HG03103 (cell line): Measurements from ENCODE around the gene TMEM229B.

Experiments
- ATAC-seq: cut with Tn5 transposase; IDR thresholded peaks from one replicate; pipeline ENCODE4 v1.9.1; 2021; ENCODE audit warnings: low read depth; ENCODE audit not compliant: unreplicated experiment

Gene TMEM229B

GRCh38 chr14:67490196-67490595 lies 1.7 kb upstream of the TMEM229B start:
- ATAC-seq: no peak

GRCh38 chr14:67487332-67487731 lies 1.2 kb downstream of the TMEM229B start:
- no peak for ATAC-seq

- no peak for ATAC-seq
Measured at GRCh38 chr14:67486890-67487289, 1.6 kb downstream of the TMEM229B start.

GRCh38 chr14:67485501-67486095 lies 2.9 kb downstream of the TMEM229B start:
- ATAC-seq: no peak

GRCh38 chr14:67483579-67484285 lies 4.8 kb downstream of the TMEM229B start:
- no peak for ATAC-seq

- ATAC-seq: no peak
Measured at GRCh38 chr14:67482231-67483164, 6.0 kb downstream of the TMEM229B start.

- no peak for ATAC-seq
Measured at GRCh38 chr14:67480011-67480410, 8.5 kb downstream of the TMEM229B start.

- ATAC-seq: no peak
Measured at GRCh38 chr14:67478800-67479084, 9.8 kb downstream of the TMEM229B start.

- no peak for ATAC-seq
Measured at GRCh38 chr14:67477926-67478799, 10.4 kb downstream of the TMEM229B start.

GRCh38 chr14:67474366-67474765 lies 14.2 kb downstream of the TMEM229B start:
- ATAC-seq: no peak

GRCh38 chr14:67473290-67474082 lies 15.0 kb downstream of the TMEM229B start:
- ATAC-seq: no peak

GRCh38 chr14:67472726-67473125 lies 15.8 kb downstream of the TMEM229B start:
- no peak for ATAC-seq

- ATAC-seq: no peak
Measured at GRCh38 chr14:67469954-67470353, 18.6 kb downstream of the TMEM229B start.

GRCh38 chr14:67468378-67468730 lies 20.2 kb downstream of the TMEM229B start:
- no peak for ATAC-seq

- no peak for ATAC-seq
Measured at GRCh38 chr14:67467134-67467533, 21.4 kb downstream of the TMEM229B start.

- ATAC-seq: no peak
Measured at GRCh38 chr14:67464879-67465278, 23.6 kb downstream of the TMEM229B start.

- ATAC-seq: no peak
Measured at GRCh38 chr14:67464377-67464776, 24.1 kb downstream of the TMEM229B start.

- no peak for ATAC-seq
Measured at GRCh38 chr14:67463900-67464299, 24.6 kb downstream of the TMEM229B start.

- ATAC-seq: no peak
Measured at GRCh38 chr14:67461996-67462395, 26.5 kb downstream of the TMEM229B start.
